ENCODE results near the gene C2CD4A. TPM values are rescaled to one million over a fixed set of nuclear protein-coding genes. Genes with fewer than 3 reads are reported as not detected.
A peak's percentile ranks its signal among the peaks of the same experiment; 100 is the strongest.

The C2CD4A gene
- total RNA-seq, 1 experiment from 2014 or later: not detected

- RAD21 ChIA-PET (ENCODE audit: low non-redundant PET in 1 of 2, low total read pairs in 2 of 2, uncharacterized antibody in 2 of 2, unreplicated experiment in 2 of 2): no interaction called here
- H3K36me3 ChIP-seq (ENCODE audit: control insufficient read depth in 1 of 2, insufficient read depth in 2 of 2, low read length in 2 of 2): peaks cover 0 to 2% of the 10 kb centered on the region in 2 experiments; a peak in 1 of 4 replicates
Measured at GRCh38 chr15:62021991-62022600, 44.7 kb upstream of the C2CD4A start.

More at GRCh38 chr15:62021991-62022600, 44.7 kb upstream of the C2CD4A start:
- Histone ChIP-seq H3K4me1 (ENCODE audit: control insufficient read depth in 1 of 2, insufficient read depth in 2 of 2, low read length in 2 of 2) (no peaks in the 10 kb centered on the region), H3K79me2 (ENCODE audit: insufficient read depth, low read length) (no peaks in the 10 kb centered on the region), H2AFZ (ENCODE audit: low read depth, low read length, poor library complexity, severe bottlenecking) (no peak overlapping the region), H3K27me3 (ENCODE audit: insufficient read depth, low read length) (no peaks in the 10 kb centered on the region), H4K20me1 (ENCODE audit: insufficient read depth) (no peaks in the 10 kb centered on the region), H3K9ac (ENCODE audit: low read length) (no peak overlapping the region), H3K4me3 (replicated peaks in 1 of 2; ENCODE audit: low read depth in 1 of 2, low read length in 2 of 2) (no peak overlapping the region), H3K27ac (ENCODE audit: low read depth, low read length) (no peak overlapping the region), H3K4me2 (ENCODE audit: low read length) (no peak overlapping the region), H3K9me3 (ENCODE audit: control insufficient read depth in 1 of 2, insufficient read depth in 1 of 2, low read depth in 1 of 2, low read length in 2 of 2) (no peaks in the 10 kb centered on the region), H3K9me2 (ENCODE audit: insufficient read depth) (no peaks in the 10 kb centered on the region)
- DNase-seq (ENCODE audit: low read depth, low spot score): peak; percentile 3
- peak; percentile 76; the same call in 1 of the 2 replicates for ATAC-seq
- ChIA-PET POLR2A (no interaction called here), CTCF (interaction anchor here (1.0 to 1.2 kb wide), 2 partner anchors 9 to 13 kb away, joined by 3 read pairs; no protein-coding TSS in a partner anchor)
- intact Hi-C loops (cut with micrococcal nuclease): no loop called here
- BruUV-seq (replicated peaks): no TSS peak
- TF ChIP-seq CTCF (IDR thresholded peaks at IDR 0.05 in 2 of 3, conservative IDR thresholded peaks at IDR 0.05 in 1 of 3; ENCODE audit: borderline replicate concordance in 1 of 3, insufficient read depth in 1 of 3, low read depth in 2 of 3, low read length in 2 of 3) (peak in 2 of 3 experiments; percentile 64 to 68; a peak in 4 of 6 replicates), RAD21 (IDR thresholded peaks at IDR 0.05; ENCODE audit: low read depth) (peak; percentile 9; the same call in 1 of the 2 replicates), YY1 (IDR thresholded peaks at IDR 0.05; ENCODE audit: extremely low read depth, insufficient replicate concordance, low read depth, low read length) (no peak), CEBPB (IDR thresholded peaks at IDR 0.05; ENCODE audit: low read depth) (no peak), SIN3A (IDR thresholded peaks at IDR 0.05; ENCODE audit: low read depth) (no peak), POLR2AphosphoS5 (IDR thresholded peaks at IDR 0.05; ENCODE audit: low read depth, low read length) (no peak), TCF7L2 (IDR thresholded peaks at IDR 0.05; ENCODE audit: borderline replicate concordance, extremely low read depth, insufficient read depth, insufficient read length) (no peak)
